OCI-LY1 (cell line): Measurements from ENCODE around the gene MED28.

Experiments used
- H2AFZ ChIP-seq: fragments of 200-600 bp; sonication (generic), shearing (Covaris generic); 2 replicates; pipeline ENCODE4 v1.6.0; 2014; ENCODE audit warnings: antibody characterized with exemption, mild to moderate bottlenecking, low read length
- H3F3A ChIP-seq: fragments of 200-600 bp; sonication (generic), shearing (Covaris generic); 2 replicates; pipeline ENCODE4 v1.6.0; 2014; ENCODE audit warnings: mild to moderate bottlenecking, antibody characterized with exemption, low read length, moderate library complexity; ENCODE audit not compliant: insufficient read depth
- H3K27ac ChIP-seq: fragments of 200-600 bp; sonication (generic); 2 replicates; pipeline ENCODE4 v1.5.1; 2014; ENCODE audit warnings: low read length, mixed run types, mild to moderate bottlenecking, low read depth; ENCODE audit not compliant: poor library complexity, severe bottlenecking
- H3K27me3 ChIP-seq: fragments of 200-600 bp; sonication (generic); 2 replicates; pipeline ENCODE4 v1.6.0; 2014; ENCODE audit warnings: antibody characterized with exemption, mild to moderate bottlenecking, low read length, moderate library complexity; ENCODE audit not compliant: insufficient read depth
- H3K36me3 ChIP-seq: fragments of 200-600 bp; sonication (generic); 2 replicates; pipeline ENCODE4 v1.6.1; 2014; ENCODE audit warnings: mild to moderate bottlenecking, antibody characterized with exemption, low read length, moderate library complexity, mixed read lengths; ENCODE audit not compliant: insufficient read depth
- H3K4me1 ChIP-seq: fragments of 200-600 bp; sonication (generic); 2 replicates; pipeline ENCODE4 v1.5.1; 2014; ENCODE audit warnings: mild to moderate bottlenecking, low read length, moderate library complexity; ENCODE audit not compliant: insufficient read depth, severe bottlenecking
- H3K4me2 ChIP-seq: fragments of 200-600 bp; sonication (generic), shearing (Covaris generic); 2 replicates; pipeline ENCODE4 v1.6.1; 2014; ENCODE audit warnings: low read length
- H3K4me3 ChIP-seq: fragments of 200-600 bp; sonication (generic); 2 replicates; pipeline ENCODE4 v1.5.1; 2014; ENCODE audit warnings: low read length, low read depth, mild to moderate bottlenecking, mixed read lengths; ENCODE audit not compliant: poor library complexity, severe bottlenecking
- H3K79me2 ChIP-seq: fragments of 200-600 bp; shearing (Covaris generic); 2 replicates; pipeline ENCODE4 v1.6.1; 2016; ENCODE audit warnings: mixed run types, low read length, mixed read lengths; ENCODE audit not compliant: insufficient read depth
- H3K9ac ChIP-seq: fragments of 200-600 bp; sonication (generic), shearing (Covaris generic); 2 replicates; pipeline ENCODE4 v1.6.1; 2014; ENCODE audit warnings: mild to moderate bottlenecking, low read length, mixed read lengths
- H3K9me2 ChIP-seq: fragments of 200-600 bp; sonication (generic), shearing (Covaris generic); 2 replicates; pipeline ENCODE4 v1.6.1; 2014; ENCODE audit warnings: low read depth, mild to moderate bottlenecking, low read length, mixed read lengths
- H3K9me3 ChIP-seq: fragments of 200-600 bp; shearing (Covaris generic); 2 replicates; pipeline ENCODE4 v1.6.1; 2014; ENCODE audit warnings: low read length, mixed read lengths
- H4K20me1 ChIP-seq: fragments of 200-600 bp; sonication (generic), shearing (Covaris generic); 2 replicates; pipeline ENCODE4 v1.6.0; 2016; ENCODE audit warnings: mild to moderate bottlenecking, low read length; ENCODE audit not compliant: insufficient read depth
- CTCF ChIP-seq: fragments of 200-600 bp; sonication (generic), shearing (Covaris generic); IDR thresholded peaks from 2 replicates; pipeline ENCODE4 v1.5.1; 2017; ENCODE audit warnings: mild to moderate bottlenecking, antibody characterized with exemption, low read length, moderate library complexity, mixed read lengths
- EZH2 ChIP-seq: fragments of 200-600 bp; sonication (generic), shearing (Covaris generic); IDR thresholded peaks from 2 replicates; pipeline ENCODE4 v1.8.0; 2017; ENCODE audit warnings: borderline replicate concordance, mixed run types, mild to moderate bottlenecking, antibody characterized with exemption, low read length, moderate library complexity, mixed read lengths

The MED28 gene

GRCh38 chr4:17614416-17615299 is at the start of gene MED28:
Gene MED28 (plus strand): TSS chr4:17614641. CDS start chr4:17614655, 14 bp downstream.
- Histone ChIP-seq H3K27me3 (no peaks in the 10 kb centered on the region), H3K9me3 (no peaks in the 10 kb centered on the region), H3K9me2 (no peaks in the 10 kb centered on the region), H3F3A (no peaks in the 10 kb centered on the region), H3K4me2 (peak within 1 kb of the TSS; percentile 89), H4K20me1 (no peaks in the 10 kb centered on the region), H3K36me3 (peaks cover 12% of the 10 kb centered on the region; the same call in 1 of the 2 replicates), H3K4me3 (peak within 1 kb of the TSS; percentile 96), H2AFZ (peak within 1 kb of the TSS; percentile 89; the same call in 1 of the 2 replicates), H3K79me2 (peaks cover 33% of the 10 kb centered on the region), H3K9ac (peak within 1 kb of the TSS; percentile 97), H3K27ac (peak within 1 kb of the TSS; percentile 10), H3K4me1 (peaks cover 15% of the 10 kb centered on the region)
- TF ChIP-seq CTCF, result no peak
- TF ChIP-seq EZH2, result no peak

GRCh38 chr4:17565846-17566245 is 48.6 kb upstream of the MED28 start:
- Histone ChIP-seq H3K9ac (no peak overlapping the region), H4K20me1 (no peaks in the 10 kb centered on the region), H2AFZ (no peak overlapping the region), H3K9me3 (no peaks in the 10 kb centered on the region), H3F3A (no peaks in the 10 kb centered on the region), H3K27ac (no peak overlapping the region), H3K79me2 (no peaks in the 10 kb centered on the region), H3K4me2 (no peak overlapping the region), H3K4me1 (no peaks in the 10 kb centered on the region), H3K9me2 (no peaks in the 10 kb centered on the region), H3K27me3 (no peaks in the 10 kb centered on the region), H3K36me3 (no peaks in the 10 kb centered on the region), H3K4me3 (no peak overlapping the region)
- no peak for TF ChIP-seq CTCF
- no peak for TF ChIP-seq EZH2

- TF ChIP-seq EZH2 (no peak), CTCF (no peak)
These were observed 47.2 kb upstream of the MED28 start for GRCh38 chr4:17567271-17567670.

More at GRCh38 chr4:17567271-17567670, 47.2 kb upstream of the MED28 start:
- no peak overlapping the region for H3K4me3 ChIP-seq
- no peak overlapping the region for H3K9ac ChIP-seq
- no peaks in the 10 kb centered on the region for H3K27me3 ChIP-seq
- no peaks in the 10 kb centered on the region for H3K9me2 ChIP-seq
- no peak overlapping the region for H3K27ac ChIP-seq
- H3K4me2 ChIP-seq, result no peak overlapping the region
- no peaks in the 10 kb centered on the region for H3K9me3 ChIP-seq
- no peaks in the 10 kb centered on the region for H3F3A ChIP-seq
- H3K79me2 ChIP-seq, result no peaks in the 10 kb centered on the region
- H3K36me3 ChIP-seq, result no peaks in the 10 kb centered on the region
- H3K4me1 ChIP-seq, result no peaks in the 10 kb centered on the region
- no peak overlapping the region for H2AFZ ChIP-seq
- no peaks in the 10 kb centered on the region for H4K20me1 ChIP-seq
